Hepatocyte (in vitro differentiated cells): ENCODE results near the gene UVRAG. TPM values are rescaled to one million over a fixed set of nuclear protein-coding genes. Genes with fewer than 3 reads are reported as not detected.
A peak's percentile ranks its signal among the peaks of the same experiment; 100 is the strongest.

Experiments used
- DNase-seq: peaks from one replicate; pipeline ENCODE4 v3.0.0-alpha.2; 2016; ENCODE audit warnings: low spot score
- H2AFZ ChIP-seq: fragments of 200-600 bp; sonication (generic); 2 replicates; pipeline ENCODE4 v1.6.0; 2016; ENCODE audit warnings: antibody characterized with exemption, mild to moderate bottlenecking
- H3K27ac ChIP-seq: fragments of 200-600 bp; sonication (generic); 2 replicates; pipeline ENCODE4 v1.5.1; 2016; ENCODE audit warnings: mild to moderate bottlenecking
- H3K27me3 ChIP-seq: fragments of 200-600 bp; sonication (generic); 2 replicates; pipeline ENCODE4 v1.6.1; 2016
- H3K36me3 ChIP-seq: fragments of 200-600 bp; sonication (generic); replicated peaks from 2 replicates; pipeline ENCODE4 v1.5.1; 2016; ENCODE audit warnings: low read depth; ENCODE audit not compliant: insufficient read depth
- H3K4me1 ChIP-seq: fragments of 200-600 bp; sonication (generic); 2 replicates; pipeline ENCODE4 v1.5.1; 2016; ENCODE audit warnings: mild to moderate bottlenecking, moderate library complexity; ENCODE audit not compliant: insufficient read depth
- H3K4me2 ChIP-seq: fragments of 200-600 bp; sonication (generic); 2 replicates; pipeline ENCODE4 v1.6.0; 2016
- H3K4me3 ChIP-seq: fragments of 200-600 bp; sonication (generic); 2 replicates; pipeline ENCODE4 v1.5.1; 2016; ENCODE audit warnings: mild to moderate bottlenecking
- H3K79me2 ChIP-seq: fragments of 200-600 bp; sonication (generic); 2 replicates; pipeline ENCODE4 v1.6.0; 2017; ENCODE audit warnings: mild to moderate bottlenecking
- H3K9me2 ChIP-seq: fragments of 200-600 bp; sonication (generic); replicated peaks from 2 replicates; pipeline ENCODE4 v1.6.0; 2017; ENCODE audit warnings: mild to moderate bottlenecking; ENCODE audit not compliant: insufficient read depth
- H3K9me3 ChIP-seq: fragments of 200-600 bp; sonication (generic); 2 replicates; pipeline ENCODE4 v1.5.1; 2016; ENCODE audit warnings: low read depth, mild to moderate bottlenecking
- H4K20me1 ChIP-seq: fragments of 200-600 bp; sonication (generic); 2 replicates; pipeline ENCODE4 v1.6.0; 2016; ENCODE audit warnings: mild to moderate bottlenecking; ENCODE audit not compliant: insufficient read depth, poor library complexity, severe bottlenecking
- CTCF ChIP-seq: fragments of 200-600 bp; sonication (generic); IDR thresholded peaks from 2 replicates; pipeline ENCODE4 v1.5.1; 2016; ENCODE audit warnings: antibody characterized with exemption, mild to moderate bottlenecking; ENCODE audit not compliant: poor library complexity
- EZH2 ChIP-seq: fragments of 200-600 bp; sonication (generic); IDR thresholded peaks from 2 replicates; pipeline ENCODE4 v1.6.1; 2016; ENCODE audit warnings: antibody characterized with exemption, mild to moderate bottlenecking, borderline replicate concordance
- EZH2phosphoT487 ChIP-seq: fragments of 200-600 bp; sonication (generic); IDR thresholded peaks from one replicate; pipeline ENCODE4 v1.6.1; 2018; ENCODE audit warnings: antibody characterized with exemption, mild to moderate bottlenecking, low read depth, moderate library complexity; ENCODE audit not compliant: unreplicated experiment, severe bottlenecking
- WGBS: methylation state at CpG from one replicate; pipeline ENCODE4 v1.1.6; 2016; ENCODE audit warnings: low lambda C conversion rate; ENCODE audit errors: missing lambda C conversion rate; 5-methylcytosine and 5-hydroxymethylcytosine counted together
- polyA plus RNA-seq: library from polyadenylated mRNA; unstranded; fragments of >200 nt; fragmentation: Nextera tagmentation; extraction: Ambion mirVana; gene quantifications from 2 replicates; pipeline ENCODE4 v1.2.1, GENCODE V29; 2016
- total RNA-seq: library from RNA; depleted of rRNA; stranded (reverse); fragments of >200 nt; gene quantifications from 2 replicates; pipeline ENCODE4 v1.2.3, GENCODE V29; 2014

UVRAG gene
- total and polyA plus RNA-seq, 2 experiments from 2014 or later = 15.3 to 36.5 TPM

- no peak overlapping the region for H3K27ac ChIP-seq
- H3K4me1 ChIP-seq = peaks cover 6% of the 10 kb centered on the region
- no peak overlapping the region for H2AFZ ChIP-seq
- H3K36me3 ChIP-seq = no peaks in the 10 kb centered on the region
- no peak for DNase-seq
- H3K27me3 ChIP-seq = no peaks in the 10 kb centered on the region
- no peak for TF ChIP-seq CTCF
- no peak for TF ChIP-seq EZH2phosphoT487
- no peak for TF ChIP-seq EZH2
- H4K20me1 ChIP-seq = no peaks in the 10 kb centered on the region
- H3K4me2 ChIP-seq = no peak overlapping the region
- H3K4me3 ChIP-seq = no peak overlapping the region
- WGBS = 95% methylated on average over 12 of the region's 13 CpGs
- H3K79me2 ChIP-seq = no peaks in the 10 kb centered on the region
- H3K9me2 ChIP-seq = no peaks in the 10 kb centered on the region
- no peaks in the 10 kb centered on the region for H3K9me3 ChIP-seq
Measured at GRCh38 chr11:76179147-76179546, 364.1 kb downstream of the UVRAG start.

- Histone ChIP-seq H4K20me1 (no peaks in the 10 kb centered on the region), H3K4me3 (no peak overlapping the region), H3K9me2 (no peaks in the 10 kb centered on the region), H2AFZ (no peak overlapping the region), H3K27me3 (no peaks in the 10 kb centered on the region), H3K79me2 (no peaks in the 10 kb centered on the region), H3K9me3 (no peaks in the 10 kb centered on the region), H3K4me2 (no peak overlapping the region), H3K36me3 (no peaks in the 10 kb centered on the region), H3K27ac (no peak overlapping the region), H3K4me1 (peaks cover 23% of the 10 kb centered on the region)
- DNase-seq = no peak
- TF ChIP-seq EZH2 (no peak), CTCF (no peak), EZH2phosphoT487 (no peak)
- WGBS = 77% methylated on average over 10 of the region's 15 CpGs
Measured at GRCh38 chr11:76181371-76181770, 366.4 kb downstream of the UVRAG start.

- Histone ChIP-seq H3K79me2 (no peaks in the 10 kb centered on the region), H3K4me3 (no peak overlapping the region), H2AFZ (no peak overlapping the region), H3K9me3 (no peaks in the 10 kb centered on the region), H3K27me3 (no peaks in the 10 kb centered on the region), H3K9me2 (no peaks in the 10 kb centered on the region), H3K27ac (peak overlapping the region; percentile 75), H3K36me3 (no peaks in the 10 kb centered on the region), H3K4me1 (peaks cover 25% of the 10 kb centered on the region), H3K4me2 (no peak overlapping the region), H4K20me1 (no peaks in the 10 kb centered on the region)
- TF ChIP-seq EZH2 (no peak), EZH2phosphoT487 (no peak), CTCF (no peak)
- WGBS = 41% methylated on average over 7 of the region's 7 CpGs
- no peak for DNase-seq
Measured at GRCh38 chr11:76184551-76184993, 369.6 kb downstream of the UVRAG start.

GRCh38 chr11:76185511-76185910 is 370.5 kb downstream of the UVRAG start:
- no peak for DNase-seq
- no peaks in the 10 kb centered on the region for H3K79me2 ChIP-seq
- peaks cover 31% of the 10 kb centered on the region for H3K4me1 ChIP-seq
- H3K9me3 ChIP-seq = no peaks in the 10 kb centered on the region
- no peaks in the 10 kb centered on the region for H3K27me3 ChIP-seq
- H3K4me3 ChIP-seq = no peak overlapping the region
- TF ChIP-seq EZH2phosphoT487 (no peak), EZH2 (no peak), CTCF (no peak)
- WGBS = 91% methylated on average over 10 of the region's 10 CpGs
- H3K9me2 ChIP-seq = no peaks in the 10 kb centered on the region
- peak overlapping the region; percentile 75 for H3K27ac ChIP-seq
- H4K20me1 ChIP-seq = no peaks in the 10 kb centered on the region
- no peak overlapping the region for H2AFZ ChIP-seq
- H3K4me2 ChIP-seq = no peak overlapping the region
- no peaks in the 10 kb centered on the region for H3K36me3 ChIP-seq
